ENCODE results near the gene PIK3C3.

The PIK3C3 gene

GRCh38 chr18:42080340-42080739 is 125.3 kb downstream of the PIK3C3 start:
- H2BK5ac ChIP-seq (ENCODE audit: low read length), result no peak overlapping the region
- H3K9ac ChIP-seq (ENCODE audit: low read depth, low read length, poor library complexity), result no peak overlapping the region
- no CpG with 5 or more reads among the region's 3 CpGs for WGBS, 2 donors (ENCODE audit: extremely low coverage in 2 of 2, insufficient read length in 2 of 2, insufficient replicate concordance in 1 of 2)
- H2BK12ac ChIP-seq (ENCODE audit: low read length), result no peak overlapping the region
- no peak overlapping the region for H3K18ac ChIP-seq (ENCODE audit: low read length)
- no peaks in the 10 kb centered on the region for H3K79me1 ChIP-seq (ENCODE audit: low read depth, low read length)
- H3K14ac ChIP-seq (ENCODE audit: low read length), result no peak overlapping the region
- no peak overlapping the region for H4K8ac ChIP-seq (ENCODE audit: low read depth, low read length)
- no peak overlapping the region for H2BK120ac ChIP-seq (ENCODE audit: low read depth, low read length)
- no peak for DNase-seq (ENCODE audit: low spot score)
- H3K4ac ChIP-seq (ENCODE audit: low read length), result no peak overlapping the region
- H3K4me3 ChIP-seq (ENCODE audit: low read length in 2 of 2), result no peak overlapping the region
- H3K36me3 ChIP-seq (replicated peaks in 1 of 2; ENCODE audit: control insufficient read depth in 2 of 2, insufficient read depth in 2 of 2, low read length in 2 of 2), result peaks cover 0 to 61% of the 10 kb centered on the region in 2 donors
- no peak overlapping the region for H2AK5ac ChIP-seq (ENCODE audit: low read depth, low read length)
- H3K4me2 ChIP-seq (ENCODE audit: insufficient read depth, low read length, poor library complexity, severe bottlenecking), result no peak overlapping the region
- H3K27ac ChIP-seq (replicated peaks; ENCODE audit: low read length), result no peak overlapping the region
- no peak overlapping the region for H4K91ac ChIP-seq (ENCODE audit: low read depth, low read length, poor library complexity)
- H2AFZ ChIP-seq (ENCODE audit: low read length), result no peak overlapping the region
- H2BK15ac ChIP-seq (ENCODE audit: low read length), result no peak overlapping the region
- H3K27me3 ChIP-seq (ENCODE audit: control insufficient read depth in 3 of 3, insufficient read depth in 3 of 3, low read depth in 1 of 3, low read length in 3 of 3), result no peaks in the 10 kb centered on the region
- no peaks in the 10 kb centered on the region for H3K4me1 ChIP-seq (ENCODE audit: control insufficient read depth in 2 of 2, insufficient read depth in 1 of 2, low read depth in 1 of 2, low read length in 2 of 2)
- no peaks in the 10 kb centered on the region for H3K9me3 ChIP-seq (replicated peaks in 1 of 2; ENCODE audit: control insufficient read depth in 2 of 2, insufficient read depth in 1 of 2, low read depth in 1 of 2, low read length in 2 of 2)
- H3K23ac ChIP-seq (ENCODE audit: low read depth, low read length, poor library complexity), result no peak overlapping the region

DNA sequence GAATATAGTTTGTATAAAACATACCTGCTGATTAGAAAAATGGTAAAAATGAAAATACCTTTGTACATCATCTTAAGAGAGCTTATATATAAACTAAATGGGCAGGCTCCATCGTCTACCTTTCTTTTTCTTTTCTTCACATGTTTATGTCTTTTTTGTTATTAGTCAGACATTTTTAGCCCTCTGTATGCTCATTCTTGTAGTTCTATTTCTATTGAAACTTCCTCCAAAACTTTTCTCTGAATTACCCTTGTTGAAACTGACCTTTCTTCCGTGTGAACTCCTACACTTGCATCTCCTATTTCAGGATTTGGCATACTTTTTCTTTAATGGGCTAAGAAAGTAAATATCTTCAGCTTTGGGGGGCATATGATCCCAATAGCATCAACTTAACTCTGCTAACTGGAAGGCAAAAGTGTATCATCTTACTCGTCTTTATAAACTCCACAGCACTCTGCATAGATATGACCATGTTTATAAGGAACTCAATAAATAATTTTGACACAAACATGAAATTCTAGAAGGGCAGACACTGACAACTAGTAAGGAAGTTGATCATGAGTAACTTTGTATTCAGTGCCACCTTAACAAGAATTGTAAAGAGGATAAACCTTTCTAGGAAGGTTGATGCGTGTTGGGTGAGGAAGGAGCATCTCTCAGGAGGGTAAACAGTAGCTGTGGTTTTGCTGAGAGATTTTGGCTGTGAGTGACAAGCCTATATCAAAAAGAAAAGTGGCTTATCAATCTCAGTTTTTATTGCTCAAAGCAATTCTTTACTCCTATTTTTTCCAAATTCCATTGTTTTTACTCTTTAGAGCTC is 127.6 kb downstream of the PIK3C3 start:
- Histone ChIP-seq H3K4me2 (ENCODE audit: insufficient read depth, low read length, poor library complexity, severe bottlenecking) (no peak overlapping the region), H3K4me1 (ENCODE audit: control insufficient read depth in 2 of 2, insufficient read depth in 1 of 2, low read depth in 1 of 2, low read length in 2 of 2) (peaks cover 0 to 1% of the 10 kb centered on the region in 2 donors), H2AK5ac (ENCODE audit: low read depth, low read length) (no peak overlapping the region), H3K4ac (ENCODE audit: low read length) (no peak overlapping the region), H4K91ac (ENCODE audit: low read depth, low read length, poor library complexity) (no peak overlapping the region), H3K9me3 (replicated peaks in 1 of 2; ENCODE audit: control insufficient read depth in 2 of 2, insufficient read depth in 1 of 2, low read depth in 1 of 2, low read length in 2 of 2) (no peaks in the 10 kb centered on the region), H3K23ac (ENCODE audit: low read depth, low read length, poor library complexity) (no peak overlapping the region), H2BK15ac (ENCODE audit: low read length) (no peak overlapping the region), H3K14ac (ENCODE audit: low read length) (no peak overlapping the region), H3K27me3 (ENCODE audit: control insufficient read depth in 3 of 3, insufficient read depth in 3 of 3, low read depth in 1 of 3, low read length in 3 of 3) (no peaks in the 10 kb centered on the region), H3K36me3 (replicated peaks in 1 of 2; ENCODE audit: control insufficient read depth in 2 of 2, insufficient read depth in 2 of 2, low read length in 2 of 2) (peaks cover 0 to 46% of the 10 kb centered on the region in 2 donors), H2AFZ (ENCODE audit: low read length) (no peak overlapping the region), H3K18ac (ENCODE audit: low read length) (no peak overlapping the region), H2BK5ac (ENCODE audit: low read length) (no peak overlapping the region), H3K4me3 (ENCODE audit: low read length in 2 of 2) (no peak overlapping the region), H2BK12ac (ENCODE audit: low read length) (no peak overlapping the region), H2BK120ac (ENCODE audit: low read depth, low read length) (no peak overlapping the region), H3K79me1 (ENCODE audit: low read depth, low read length) (no peaks in the 10 kb centered on the region), H4K8ac (ENCODE audit: low read depth, low read length) (no peak overlapping the region), H3K27ac (replicated peaks; ENCODE audit: low read length) (no peak overlapping the region), H3K9ac (ENCODE audit: low read depth, low read length, poor library complexity) (no peak overlapping the region)
- WGBS, 2 donors (ENCODE audit: extremely low coverage in 2 of 2, insufficient read length in 2 of 2, insufficient replicate concordance in 1 of 2), result no CpG with 5 or more reads among the region's 4 CpGs
- DNase-seq (ENCODE audit: low spot score), result no peak

- Histone ChIP-seq H4K91ac (ENCODE audit: low read depth, low read length, poor library complexity) (no peak overlapping the region), H3K14ac (ENCODE audit: low read length) (no peak overlapping the region), H3K27me3 (ENCODE audit: control insufficient read depth in 3 of 3, insufficient read depth in 3 of 3, low read depth in 1 of 3, low read length in 3 of 3) (no peaks in the 10 kb centered on the region), H2BK120ac (ENCODE audit: low read depth, low read length) (no peak overlapping the region), H3K4me1 (ENCODE audit: control insufficient read depth in 2 of 2, insufficient read depth in 1 of 2, low read depth in 1 of 2, low read length in 2 of 2) (peaks cover 0 to 1% of the 10 kb centered on the region in 2 donors), H3K4ac (ENCODE audit: low read length) (no peak overlapping the region), H4K8ac (ENCODE audit: low read depth, low read length) (no peak overlapping the region), H3K9ac (ENCODE audit: low read depth, low read length, poor library complexity) (no peak overlapping the region), H3K23ac (ENCODE audit: low read depth, low read length, poor library complexity) (no peak overlapping the region), H2AK5ac (ENCODE audit: low read depth, low read length) (no peak overlapping the region), H2BK15ac (ENCODE audit: low read length) (no peak overlapping the region), H3K79me1 (ENCODE audit: low read depth, low read length) (no peaks in the 10 kb centered on the region), H3K18ac (ENCODE audit: low read length) (no peak overlapping the region), H2BK12ac (ENCODE audit: low read length) (no peak overlapping the region), H3K27ac (replicated peaks; ENCODE audit: low read length) (no peak overlapping the region), H3K4me2 (ENCODE audit: insufficient read depth, low read length, poor library complexity, severe bottlenecking) (no peak overlapping the region), H3K9me3 (replicated peaks in 1 of 2; ENCODE audit: control insufficient read depth in 2 of 2, insufficient read depth in 1 of 2, low read depth in 1 of 2, low read length in 2 of 2) (no peaks in the 10 kb centered on the region), H3K4me3 (ENCODE audit: low read length in 2 of 2) (no peak overlapping the region), H3K36me3 (replicated peaks in 1 of 2; ENCODE audit: control insufficient read depth in 2 of 2, insufficient read depth in 2 of 2, low read length in 2 of 2) (peaks cover 0 to 20% of the 10 kb centered on the region in 2 donors), H2BK5ac (ENCODE audit: low read length) (no peak overlapping the region), H2AFZ (ENCODE audit: low read length) (no peak overlapping the region)
- no CpG with 5 or more reads among the region's 4 CpGs for WGBS, 2 donors (ENCODE audit: extremely low coverage in 2 of 2, insufficient read length in 2 of 2, insufficient replicate concordance in 1 of 2)
- no peak for DNase-seq (ENCODE audit: low spot score)
These were observed 131.3 kb downstream of the PIK3C3 start for GRCh38 chr18:42086288-42086687.

DNA sequence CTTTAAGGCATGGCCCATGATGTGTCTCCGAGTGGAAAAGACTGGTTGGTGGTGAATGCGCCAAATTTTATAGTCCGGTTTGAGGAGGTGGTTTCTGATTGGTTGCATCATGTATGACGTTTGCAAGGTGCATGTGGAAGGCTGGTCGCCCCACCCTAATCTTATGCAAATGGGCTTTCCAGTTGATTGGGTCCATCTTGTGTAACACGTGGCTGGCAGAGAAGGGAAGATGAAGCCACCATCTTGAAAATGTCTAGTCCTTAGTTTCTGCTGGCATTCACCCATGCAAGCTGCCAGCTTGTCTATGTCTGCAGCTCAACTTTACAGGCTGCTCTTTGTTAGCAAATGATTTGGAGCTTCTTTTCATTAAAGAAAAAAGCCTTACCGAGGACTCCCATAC is 132.2 kb downstream of the PIK3C3 start:
- WGBS, 2 donors (ENCODE audit: extremely low coverage in 2 of 2, insufficient read length in 2 of 2, insufficient replicate concordance in 1 of 2), result no CpG with 5 or more reads among the region's 7 CpGs
- no peak overlapping the region for H2BK120ac ChIP-seq (ENCODE audit: low read depth, low read length)
- H3K4me1 ChIP-seq (ENCODE audit: control insufficient read depth in 2 of 2, insufficient read depth in 1 of 2, low read depth in 1 of 2, low read length in 2 of 2), result peaks cover 0 to 1% of the 10 kb centered on the region in 2 donors
- no peak overlapping the region for H3K4me3 ChIP-seq (ENCODE audit: low read length in 2 of 2)
- H2BK12ac ChIP-seq (ENCODE audit: low read length), result no peak overlapping the region
- H2BK5ac ChIP-seq (ENCODE audit: low read length), result no peak overlapping the region
- H3K23ac ChIP-seq (ENCODE audit: low read depth, low read length, poor library complexity), result no peak overlapping the region
- H2AK5ac ChIP-seq (ENCODE audit: low read depth, low read length), result no peak overlapping the region
- no peaks in the 10 kb centered on the region for H3K9me3 ChIP-seq (replicated peaks in 1 of 2; ENCODE audit: control insufficient read depth in 2 of 2, insufficient read depth in 1 of 2, low read depth in 1 of 2, low read length in 2 of 2)
- H3K14ac ChIP-seq (ENCODE audit: low read length), result no peak overlapping the region
- no peak overlapping the region for H2BK15ac ChIP-seq (ENCODE audit: low read length)
- no peak overlapping the region for H3K4me2 ChIP-seq (ENCODE audit: insufficient read depth, low read length, poor library complexity, severe bottlenecking)
- H3K4ac ChIP-seq (ENCODE audit: low read length), result no peak overlapping the region
- no peak overlapping the region for H2AFZ ChIP-seq (ENCODE audit: low read length)
- no peaks in the 10 kb centered on the region for H3K79me1 ChIP-seq (ENCODE audit: low read depth, low read length)
- H3K18ac ChIP-seq (ENCODE audit: low read length), result no peak overlapping the region
- H3K27me3 ChIP-seq (ENCODE audit: control insufficient read depth in 3 of 3, insufficient read depth in 3 of 3, low read depth in 1 of 3, low read length in 3 of 3), result no peaks in the 10 kb centered on the region
- no peak overlapping the region for H4K8ac ChIP-seq (ENCODE audit: low read depth, low read length)
- peaks cover 0 to 11% of the 10 kb centered on the region in 2 donors for H3K36me3 ChIP-seq (replicated peaks in 1 of 2; ENCODE audit: control insufficient read depth in 2 of 2, insufficient read depth in 2 of 2, low read length in 2 of 2)
- no peak overlapping the region for H4K91ac ChIP-seq (ENCODE audit: low read depth, low read length, poor library complexity)
- H3K9ac ChIP-seq (ENCODE audit: low read depth, low read length, poor library complexity), result no peak overlapping the region
- H3K27ac ChIP-seq (replicated peaks; ENCODE audit: low read length), result no peak overlapping the region
- no peak for DNase-seq (ENCODE audit: low spot score)

All from neuronal stem cell (in vitro differentiated cells).